ENCODE results near the gene SLCO4A1.

- no peak for TF ChIP-seq CTCF (IDR thresholded peaks at IDR 0.05)
- TF ChIP-seq POLR2A (IDR thresholded peaks at IDR 0.05), result no peak
Observed at GRCh38 chr20:62677678-62678077, 35.4 kb downstream of the SLCO4A1 start.
